NCI-H510A (cell line): ENCODE data around the gene WAC.
A peak's percentile ranks its signal among the peaks of the same experiment; 100 is the strongest.

Experiments used
- DNase-seq: peaks from one replicate; lab custom pipeline; 2025; lab: John Stamatoyannopoulos, UW

WAC gene

DNA sequence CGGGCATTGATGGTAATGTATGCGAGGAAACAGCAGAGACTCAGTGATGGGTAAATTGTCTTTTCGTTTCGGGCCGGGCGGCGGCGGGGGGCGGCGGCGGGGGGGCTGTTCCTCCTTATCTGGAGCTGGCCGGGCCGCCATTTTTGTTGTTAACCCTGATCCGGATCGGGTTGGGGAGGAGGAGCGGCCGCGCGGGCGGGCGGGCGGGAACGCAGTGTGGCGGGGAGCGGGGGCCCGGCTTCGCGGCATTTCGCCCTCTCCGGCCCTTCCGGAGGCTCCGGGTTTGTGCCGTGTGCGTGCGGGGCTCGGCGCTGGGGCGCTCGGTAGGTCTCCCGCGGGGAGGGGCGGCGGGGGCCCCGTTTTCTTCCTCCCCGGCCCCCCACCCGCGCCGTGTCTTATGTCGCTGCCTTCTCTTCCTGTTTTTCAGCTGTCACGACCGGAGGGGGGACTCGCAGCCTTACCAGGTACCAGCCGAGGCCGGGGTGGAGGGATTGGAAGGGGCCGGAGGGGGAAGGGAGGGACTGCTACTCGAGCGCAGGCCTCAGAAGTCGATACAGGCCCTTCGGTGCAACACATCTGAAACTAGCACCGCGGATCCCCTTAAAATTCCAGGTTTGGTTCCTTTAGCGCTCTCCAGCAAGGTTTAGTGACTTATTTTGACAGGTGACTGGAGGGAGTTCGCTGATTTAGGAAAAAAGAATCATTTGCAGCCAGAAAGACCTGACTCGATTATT, 820 bp downstream of the WAC start:
- peak; percentile 8 for DNase-seq

- no peak for DNase-seq
Measured at GRCh38 chr10:28535846-28536245, 2.9 kb downstream of the WAC start.

DNA sequence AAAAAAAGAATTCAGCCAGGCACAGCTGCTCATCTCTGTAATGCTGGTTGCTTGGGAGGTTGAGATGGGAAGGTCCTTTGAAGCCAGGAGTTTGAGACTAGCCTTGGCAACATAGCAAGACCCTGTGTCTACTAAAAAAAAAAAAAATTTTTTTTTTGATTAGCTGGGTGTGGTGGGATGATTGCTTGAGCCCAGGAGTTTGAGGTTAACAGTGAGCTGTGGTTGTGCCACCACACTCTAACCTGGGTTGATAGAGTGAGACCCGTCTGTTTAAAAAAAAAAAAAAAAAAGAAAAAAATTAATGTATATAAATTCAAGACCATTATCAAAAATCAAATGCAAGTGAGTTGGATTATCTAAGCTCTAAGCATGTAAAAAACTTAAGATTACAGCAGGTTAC, 5.7 kb downstream of the WAC start:
- DNase-seq, result no peak

GRCh38 chr10:28540145-28540544, 7.2 kb downstream of the WAC start:
- DNase-seq, result no peak

GRCh38 chr10:28541717-28542365, 8.9 kb downstream of the WAC start:
- no peak for DNase-seq

- no peak for DNase-seq
Measured at GRCh38 chr10:28542728-28543127, 9.8 kb downstream of the WAC start.

- DNase-seq, result no peak
Measured at GRCh38 chr10:28544058-28544457, 11.1 kb downstream of the WAC start.

DNA sequence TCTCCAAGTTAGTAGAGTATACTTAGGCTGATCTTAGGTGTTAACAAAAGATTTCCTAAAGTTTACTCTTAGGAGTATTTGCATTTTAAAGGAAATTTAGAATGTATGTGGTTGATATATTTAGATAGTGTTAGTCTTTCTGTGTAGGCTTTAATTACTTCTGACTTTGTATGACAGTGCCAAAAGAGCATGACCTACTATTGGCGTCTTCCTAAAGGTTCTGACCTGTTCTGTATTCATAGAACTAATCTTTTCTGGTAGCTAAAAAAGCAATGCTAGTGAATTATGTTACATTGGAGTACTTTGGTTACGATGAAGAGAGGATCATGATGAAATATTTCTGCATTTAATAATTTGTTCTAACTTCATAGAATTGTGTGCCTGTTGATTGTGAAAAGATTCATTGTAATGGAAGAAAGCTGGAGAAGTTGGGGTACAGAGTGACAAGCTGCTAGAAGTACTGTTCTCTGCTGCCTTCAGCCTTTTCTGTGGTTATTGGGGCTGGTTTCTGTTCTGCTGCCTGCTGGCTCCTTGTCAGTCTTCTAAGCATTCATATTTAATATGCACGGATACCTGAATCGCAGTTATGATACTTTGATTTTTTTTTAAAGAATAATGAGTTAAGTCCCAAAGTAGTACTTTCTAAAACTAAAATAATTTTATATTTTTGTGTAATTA, 13.2 kb downstream of the WAC start:
- no peak for DNase-seq

GRCh38 chr10:28548781-28549498, 16.0 kb downstream of the WAC start:
- DNase-seq, result no peak

- no peak for DNase-seq
Measured at GRCh38 chr10:28551086-28551485, 18.2 kb downstream of the WAC start.

DNA sequence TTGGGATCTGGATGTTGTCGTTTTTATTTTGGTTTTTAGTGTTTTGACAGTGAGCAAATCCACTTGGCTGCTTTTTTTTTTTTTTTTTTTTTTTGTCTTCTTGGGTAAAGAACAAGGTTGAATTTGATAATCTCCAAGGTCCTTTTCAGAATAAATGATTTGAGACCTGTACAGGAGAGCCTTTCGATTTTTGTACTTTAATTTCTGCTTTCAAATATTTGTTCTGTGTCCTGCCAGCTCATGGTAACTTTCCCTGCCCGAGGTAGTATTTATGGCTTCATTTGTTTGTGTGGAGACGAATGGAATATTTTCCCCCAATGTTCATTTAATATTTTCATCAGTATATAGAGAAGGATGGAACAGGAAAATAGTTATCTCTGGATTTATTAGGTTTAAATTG, 19.9 kb downstream of the WAC start:
- no peak for DNase-seq

GRCh38 chr10:28554009-28554408, 21.1 kb downstream of the WAC start:
- no peak for DNase-seq

DNA sequence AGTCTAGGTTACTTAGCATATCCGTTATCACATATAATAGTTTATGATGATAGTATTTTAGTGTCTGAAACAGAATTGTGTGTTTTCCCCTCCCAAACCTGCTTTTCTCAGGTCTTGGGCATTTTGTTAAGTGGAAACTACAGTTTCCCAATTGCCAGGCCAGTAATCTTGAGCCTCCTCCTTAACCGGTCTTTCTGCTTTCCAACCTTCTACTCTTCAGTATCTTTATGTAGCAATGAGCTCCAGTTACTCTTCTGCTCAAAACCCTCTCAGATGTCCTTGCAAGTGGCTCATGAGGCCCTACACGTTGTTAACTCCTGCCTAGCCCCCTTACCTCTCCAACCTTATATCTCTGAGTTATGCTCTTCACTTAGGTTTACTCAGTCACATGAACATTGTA, 22.0 kb downstream of the WAC start:
- DNase-seq, result no peak

DNA sequence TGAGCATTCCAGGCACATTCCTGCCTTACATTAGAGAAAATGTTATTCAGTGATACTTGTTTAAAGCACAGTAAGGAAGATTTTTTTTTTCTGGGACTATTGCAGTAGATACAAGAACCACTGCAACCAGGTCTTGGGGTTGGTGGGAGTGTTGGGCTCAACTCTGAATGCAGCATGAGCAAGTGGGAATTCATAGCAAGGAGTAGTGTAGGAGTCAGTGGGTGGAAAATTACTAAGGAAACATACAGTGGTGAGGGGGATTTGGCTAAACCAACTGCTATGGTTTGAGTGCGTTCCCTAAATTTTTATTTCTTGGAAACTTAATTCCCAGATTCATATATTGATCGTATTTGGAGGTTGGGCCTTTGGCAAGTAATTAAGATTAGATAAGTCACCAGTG, 22.4 kb downstream of the WAC start:
- DNase-seq, result no peak

GRCh38 chr10:28556142-28556541, 23.2 kb downstream of the WAC start:
- no peak for DNase-seq

GRCh38 chr10:28558186-28558585, 25.3 kb downstream of the WAC start:
- DNase-seq, result no peak

- no peak for DNase-seq
Measured at GRCh38 chr10:28558923-28559508, 26.1 kb downstream of the WAC start.

DNA sequence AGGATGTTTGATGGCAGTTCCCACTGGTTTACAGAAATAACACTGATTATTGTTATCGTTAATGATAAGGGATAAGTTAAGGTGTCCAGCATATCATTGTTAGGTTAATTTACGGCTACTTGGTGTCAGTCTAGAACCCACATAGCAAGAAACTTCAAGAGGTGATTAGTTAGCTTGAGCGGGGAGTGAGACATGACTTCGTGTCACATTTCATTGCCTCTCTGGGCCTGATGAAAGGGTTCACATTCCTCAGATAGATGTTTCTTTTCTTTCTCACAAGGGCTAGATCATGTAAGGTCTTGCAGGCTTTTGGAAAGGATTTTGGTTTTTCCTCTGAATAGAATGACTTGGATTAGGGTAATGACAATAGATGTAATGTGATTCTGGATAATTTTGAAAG, 26.7 kb downstream of the WAC start:
- no peak for DNase-seq

DNA sequence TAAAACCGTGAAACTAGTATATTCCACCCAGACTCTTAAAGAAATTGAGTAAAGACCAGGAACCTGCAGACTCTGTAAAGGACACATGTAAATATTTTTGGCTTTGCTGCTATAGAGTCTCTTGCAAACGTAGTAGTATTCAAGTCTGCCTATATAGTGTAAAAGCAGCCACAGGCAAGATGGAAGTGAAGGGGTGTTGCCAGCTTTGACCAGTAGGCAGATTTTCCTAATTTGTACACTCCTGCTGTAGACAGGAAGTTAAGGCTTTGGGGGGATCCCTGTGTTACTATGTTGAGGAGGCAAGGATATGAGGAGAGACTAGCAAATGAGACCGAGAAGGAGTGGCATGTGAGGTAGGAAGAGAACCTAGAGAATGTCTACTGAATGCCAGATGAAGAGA, 27.7 kb downstream of the WAC start:
- no peak for DNase-seq

- DNase-seq, result no peak
Measured at GRCh38 chr10:28561531-28561930, 28.6 kb downstream of the WAC start.

GRCh38 chr10:28564905-28565304, 32.0 kb downstream of the WAC start:
- no peak for DNase-seq

- DNase-seq, result no peak
Measured at GRCh38 chr10:28566458-28567015, 33.6 kb downstream of the WAC start.
